Measurements from ENCODE around the gene CABP5. TPM values are rescaled to one million over a fixed set of nuclear protein-coding genes. Genes with fewer than 3 reads are reported as not detected.

Gene CABP5
- total RNA-seq, 2 experiments from 2014 or later, result not detected

- CTCF ChIA-PET, result no interaction called here
- Mint-ChIP-seq H3K4me3 (no peak within 1 kb of the TSS), H3K36me3 (ENCODE audit: low read depth) (no peaks in the 10 kb centered on the region), H3K9me3 (ENCODE audit: low read depth) (no peaks in the 10 kb centered on the region), H3K27ac (no peak within 1 kb of the TSS), H3K27me3 (peaks cover 30% of the 10 kb centered on the region), H3K4me1 (no peaks in the 10 kb centered on the region)
- ATAC-seq, result no peak
- intact Hi-C loops (cut with DNase I, micrococcal nuclease), result no loop called here
- POLR2A ChIA-PET, result no interaction called here
- DNase-seq, result no peak
Observed at GRCh38 chr19:47992070-47992469, 51.8 kb downstream of the CABP5 start, which contains the start of gene BSPH1. Gene BSPH1 (minus strand): TSS chr19:47992170. CDS start chr19:47992081, 89 bp downstream.

DNA sequence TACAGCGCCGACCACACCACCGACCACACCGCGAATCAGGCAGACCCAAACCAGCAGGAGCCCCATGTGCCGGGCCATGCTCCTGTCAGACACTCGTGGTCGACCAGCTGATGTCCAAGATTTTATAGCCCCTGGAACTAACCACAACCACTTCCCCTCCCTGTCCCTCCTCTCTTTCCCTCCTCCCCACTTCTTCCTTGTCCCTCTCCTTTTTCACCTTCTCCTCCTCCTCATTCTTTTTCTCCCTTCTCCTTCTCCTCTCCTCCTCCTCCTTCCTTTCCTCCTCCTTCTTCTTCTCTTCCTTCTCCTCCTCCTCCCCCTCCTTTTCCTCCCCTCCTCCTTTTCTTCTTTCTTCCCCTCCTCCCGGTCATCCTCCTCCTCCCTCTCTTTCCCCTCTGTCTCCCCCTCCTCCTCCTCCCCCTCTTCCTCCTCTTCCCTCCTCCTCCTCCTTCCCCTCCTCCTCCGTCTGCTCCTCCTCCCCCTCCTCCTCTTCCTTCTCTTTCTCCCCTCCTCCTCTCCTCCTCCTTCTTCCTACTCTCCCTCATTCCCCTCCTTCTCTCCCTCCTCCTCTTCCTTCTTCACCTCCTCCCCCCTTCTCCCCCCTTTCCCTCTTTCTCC lies 52.6 kb downstream of the CABP5 start:
- Mint-ChIP-seq H3K27me3 (peaks cover 28% of the 10 kb centered on the region), H3K36me3 (ENCODE audit: low read depth) (no peaks in the 10 kb centered on the region), H3K4me1 (no peaks in the 10 kb centered on the region), H3K27ac (no peak overlapping the region), H3K4me3 (no peak overlapping the region), H3K9me3 (ENCODE audit: low read depth) (no peaks in the 10 kb centered on the region)
- ATAC-seq, result no peak
- CTCF ChIA-PET, result interaction anchor here (0.7 kb wide), 1 partner anchor 400 kb away, joined by 4 read pairs; no protein-coding TSS in a partner anchor
- intact Hi-C loops (cut with DNase I, micrococcal nuclease), result no loop called here
- POLR2A ChIA-PET, result no interaction called here
- no peak for DNase-seq

Other genes starting within 250 kb of the CABP5 start
- gene TPRX1, start 239.5 kb downstream of the CABP5 start, total RNA-seq, result not detected
- not detected for gene CRX, start 222.1 kb downstream of the CABP5 start, total RNA-seq
- gene TPRX2, start 184.8 kb downstream of the CABP5 start, total RNA-seq, result not detected
- not detected for gene SULT2A1, start 157.8 kb downstream of the CABP5 start, total RNA-seq
- gene BSPH1, start 51.9 kb downstream of the CABP5 start, total RNA-seq, result not detected
- not detected for gene ELSPBP1, start 49.4 kb downstream of the CABP5 start, total RNA-seq
- gene PLA2G4C, start 66.7 kb upstream of the CABP5 start, total RNA-seq, result 10 to 100 TPM; 11.5 to 12.4 TPM
- 100 to 1,000 TPM; 193 to 194 TPM for gene LIG1, start 126.3 kb upstream of the CABP5 start, total RNA-seq
- 10 to 100 TPM in 1 of 2 experiments, 1 to 10 TPM in 1; 7.4 to 10.9 TPM for gene ZSWIM9, start 126.6 kb upstream of the CABP5 start, total RNA-seq
- 100 to 1,000 TPM; 109 to 118 TPM for gene CARD8, start 211.8 kb upstream of the CABP5 start, total RNA-seq
- gene ZNF114, start 226.0 kb upstream of the CABP5 start, total RNA-seq, result under 1 TPM in 1 of 2 experiments, not detected in 1; 0.12 TPM

Data from activated CD4-positive, alpha-beta T cell treated with anti-CD3 and anti-CD28 coated beads for 36 hours (primary cell).